WTC11 (cell line): ENCODE measurements around the gene BCL11A. TPM values are rescaled to one million over a fixed set of nuclear protein-coding genes. Genes with fewer than 3 reads are reported as not detected.
A peak's percentile ranks its signal among the peaks of the same experiment; 100 is the strongest.

Source experiments
- ATAC-seq: fragments of 200-7000 bp; cut with Tn5 transposase; 2 replicates; pipeline ENCODE4 v1.10.0; 2021; ENCODE audit warnings: mild to moderate bottlenecking, moderate library complexity
- CTCF ChIA-PET: fragments of 300-600 bp; sonication (Branson Sonifier 250); formaldehyde crosslinking; loops from one replicate; lab custom pipeline; 2021; ENCODE audit warnings: antibody characterized with exemption; lab: Charles Lee
- POLR2A ChIA-PET: fragments of 350-600 bp; sonication (Branson Sonifier 250); formaldehyde crosslinking; loops from one replicate; lab custom pipeline; 2021; ENCODE audit warnings: antibody characterized with exemption; lab: Charles Lee
- DNase-seq: peaks from one replicate; pipeline ENCODE4 v3.0.0; 2021; ENCODE audit warnings: low spot score
- H3K27ac Mint-ChIP-seq: 2 replicates; pipeline ENCODE4 v1.8.0; 2021; ENCODE audit warnings: mixed read lengths
- H3K27me3 Mint-ChIP-seq: 2 replicates; pipeline ENCODE4 v1.8.0; 2021; ENCODE audit warnings: low read depth, mild to moderate bottlenecking, moderate library complexity, mixed read lengths
- H3K36me3 Mint-ChIP-seq: 2 replicates; pipeline ENCODE4 v1.8.0; 2021; ENCODE audit warnings: mixed read lengths
- H3K4me1 Mint-ChIP-seq: 2 replicates; pipeline ENCODE4 v1.8.0; 2022; ENCODE audit warnings: mixed read lengths
- H3K4me3 Mint-ChIP-seq: 2 replicates; pipeline ENCODE4 v1.8.0; 2021; ENCODE audit warnings: mild to moderate bottlenecking, moderate library complexity, mixed read lengths
- H3K9me3 Mint-ChIP-seq: 2 replicates; pipeline ENCODE4 v1.8.0; 2021; ENCODE audit warnings: mixed read lengths
- CBFB ChIP-seq: sonication (generic); formaldehyde crosslinking; IDR thresholded peaks from 2 replicates; pipeline ENCODE4 v1.8.1; 2022; ENCODE audit warnings: mild to moderate bottlenecking, low read depth, missing genetic modification reagents
- ETV6 ChIP-seq: sonication (generic); formaldehyde crosslinking; IDR thresholded peaks from 2 replicates; pipeline ENCODE4 v1.8.1; 2022; ENCODE audit warnings: mild to moderate bottlenecking, missing genetic modification reagents
- FOXJ3 ChIP-seq: sonication (generic); formaldehyde crosslinking; IDR thresholded peaks from 2 replicates; pipeline ENCODE4 v1.9.0; 2021; ENCODE audit warnings: missing genetic modification reagents, mild to moderate bottlenecking, borderline replicate concordance
- TCF7 ChIP-seq: sonication (generic); formaldehyde crosslinking; IDR thresholded peaks from 2 replicates; pipeline ENCODE4 v1.8.0; 2022; ENCODE audit warnings: mild to moderate bottlenecking, low read depth, missing genetic modification reagents, moderate library complexity
- ZNF121 ChIP-seq: sonication (generic); formaldehyde crosslinking; IDR thresholded peaks from 2 replicates; pipeline ENCODE4 v1.8.0; 2023; ENCODE audit warnings: missing genetic modification reagents
- ZNF219 ChIP-seq: sonication (generic); formaldehyde crosslinking; IDR thresholded peaks from 2 replicates; pipeline ENCODE4 v1.8.0; 2023; ENCODE audit warnings: missing genetic modification reagents, mild to moderate bottlenecking, borderline replicate concordance
- ZNF263 ChIP-seq: sonication (generic); formaldehyde crosslinking; IDR thresholded peaks from 2 replicates; pipeline ENCODE4 v1.8.1; 2022; ENCODE audit warnings: low read depth, mild to moderate bottlenecking, moderate library complexity, missing genetic modification reagents
- ZNF416 ChIP-seq: fragments of 250-450 bp; sonication (Bioruptor Pico); IDR thresholded peaks from 2 replicates; pipeline ENCODE4 v1.9.0; 2021; ENCODE audit warnings: mild to moderate bottlenecking, inconsistent platforms
- ZNF423 ChIP-seq: fragments of 250-450 bp; sonication (Bioruptor Pico); IDR thresholded peaks from 2 replicates; pipeline ENCODE4 v2.1.2; 2022; ENCODE audit warnings: mild to moderate bottlenecking, moderate library complexity
- total RNA-seq: library from RNA; stranded (reverse); gene quantifications from 3 replicates; pipeline ENCODE4 v1.2.3, GENCODE V29; 2021
- TF ChIP-seq, protein P1 (sequence below): sonication (generic); formaldehyde crosslinking; IDR thresholded peaks from 2 replicates; pipeline ENCODE4 v1.8.1; 2023; ENCODE audit warnings: mild to moderate bottlenecking, missing genetic modification reagents
- TF ChIP-seq, protein P2 (sequence below): fragments of 250-450 bp; sonication (Bioruptor Pico); conservative IDR thresholded peaks from 2 replicates; pipeline ENCODE4 v1.9.0; 2021; ENCODE audit warnings: mild to moderate bottlenecking
- TF ChIP-seq, protein P3 (sequence below): sonication (generic); formaldehyde crosslinking; IDR thresholded peaks from 2 replicates; pipeline ENCODE4 v1.8.1; 2023; ENCODE audit warnings: mild to moderate bottlenecking, missing genetic modification reagents, moderate library complexity
- TF ChIP-seq, protein P4 (sequence below): sonication (generic); formaldehyde crosslinking; IDR thresholded peaks from 2 replicates; pipeline ENCODE4 v1.8.1; 2023; ENCODE audit warnings: mild to moderate bottlenecking, moderate library complexity, missing genetic modification reagents
- TF ChIP-seq, protein P5 (sequence below): sonication (generic); formaldehyde crosslinking; IDR thresholded peaks from 2 replicates; pipeline ENCODE4 v1.8.1; 2022; ENCODE audit warnings: low read depth, missing genetic modification reagents, borderline replicate concordance
- TF ChIP-seq, protein P6 (sequence below): sonication (generic); formaldehyde crosslinking; IDR thresholded peaks from 2 replicates; pipeline ENCODE4 v1.8.0; 2022; ENCODE audit warnings: mild to moderate bottlenecking, missing genetic modification reagents
- TF ChIP-seq, protein P7 (sequence below): fragments of 250-450 bp; sonication (Bioruptor Pico); IDR thresholded peaks from 2 replicates; pipeline ENCODE4 v1.9.0; 2021; ENCODE audit warnings: mild to moderate bottlenecking, borderline replicate concordance

The BCL11A gene
- total RNA-seq, 1 experiment from 2014 or later: 53.2 TPM

DNA sequence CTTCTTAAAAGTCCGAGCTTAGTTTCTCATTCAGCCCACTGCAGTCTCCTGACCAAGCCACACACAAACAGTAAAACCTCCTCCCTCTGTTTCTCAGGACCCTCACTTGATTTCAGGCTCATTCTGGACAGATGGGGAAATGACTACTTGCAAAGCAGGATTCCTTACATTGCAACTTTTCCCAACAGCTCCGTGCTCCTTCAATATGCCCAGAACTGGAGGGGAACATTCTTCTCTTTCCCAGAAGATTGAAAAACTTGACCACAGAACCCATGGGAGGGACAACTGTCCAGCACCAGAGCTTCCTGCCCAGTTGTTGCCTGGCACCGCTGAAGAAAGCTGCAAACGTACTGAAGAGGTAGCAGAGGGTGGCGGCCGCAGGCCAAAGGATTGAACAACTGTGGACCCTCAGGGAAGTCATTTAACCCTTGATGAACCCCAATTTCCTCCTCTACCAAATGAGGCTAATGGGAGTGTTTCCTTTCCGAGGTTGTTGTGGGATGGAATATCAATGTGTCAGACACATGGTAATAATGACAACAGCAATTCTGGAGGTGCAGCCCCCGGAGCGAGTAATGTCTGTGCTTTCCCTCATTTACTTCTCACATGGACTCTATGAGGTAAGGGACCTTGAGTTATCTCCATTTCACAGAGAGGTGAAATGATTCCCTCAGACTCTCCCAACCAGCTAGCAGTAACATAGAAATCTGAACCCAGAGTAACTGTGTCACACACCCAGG is 25.0 kb downstream of the BCL11A start:
- ChIA-PET POLR2A (interaction anchor here (0.6 kb wide), 1 partner anchor 57 kb away, joined by 3 read pairs; no protein-coding TSS in a partner anchor), CTCF (interaction anchor here (1.0 kb wide), 1 partner anchor 21 kb away, joined by 4 read pairs; no protein-coding TSS in a partner anchor)
- Mint-ChIP-seq H3K27me3 (no peaks in the 10 kb centered on the region), H3K4me3 (no peak overlapping the region), H3K27ac (peak overlapping the region; percentile 21), H3K36me3 (peaks cover 15% of the 10 kb centered on the region), H3K4me1 (peaks cover 92% of the 10 kb centered on the region), H3K9me3 (no peaks in the 10 kb centered on the region)
- ATAC-seq (no peak), DNase-seq (no peak)
- TF ChIP-seq TCF7 (CRISPR knock-in tag) (no peak), ZNF263 (no peak), FOXJ3 (CRISPR knock-in tag) (no peak), ZNF219 (no peak), ZNF423 (CRISPR knock-in tag) (no peak), ZNF121 (CRISPR knock-in tag) (no peak), CBFB (CRISPR knock-in tag) (no peak)
- TF ChIP-seq, protein P1, sequence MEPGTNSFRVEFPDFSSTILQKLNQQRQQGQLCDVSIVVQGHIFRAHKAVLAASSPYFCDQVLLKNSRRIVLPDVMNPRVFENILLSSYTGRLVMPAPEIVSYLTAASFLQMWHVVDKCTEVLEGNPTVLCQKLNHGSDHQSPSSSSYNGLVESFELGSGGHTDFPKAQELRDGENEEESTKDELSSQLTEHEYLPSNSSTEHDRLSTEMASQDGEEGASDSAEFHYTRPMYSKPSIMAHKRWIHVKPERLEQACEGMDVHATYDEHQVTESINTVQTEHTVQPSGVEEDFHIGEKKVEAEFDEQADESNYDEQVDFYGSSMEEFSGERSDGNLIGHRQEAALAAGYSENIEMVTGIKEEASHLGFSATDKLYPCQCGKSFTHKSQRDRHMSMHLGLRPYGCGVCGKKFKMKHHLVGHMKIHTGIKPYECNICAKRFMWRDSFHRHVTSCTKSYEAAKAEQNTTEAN (CRISPR knock-in tag): no peak
- TF ChIP-seq, protein P2, sequence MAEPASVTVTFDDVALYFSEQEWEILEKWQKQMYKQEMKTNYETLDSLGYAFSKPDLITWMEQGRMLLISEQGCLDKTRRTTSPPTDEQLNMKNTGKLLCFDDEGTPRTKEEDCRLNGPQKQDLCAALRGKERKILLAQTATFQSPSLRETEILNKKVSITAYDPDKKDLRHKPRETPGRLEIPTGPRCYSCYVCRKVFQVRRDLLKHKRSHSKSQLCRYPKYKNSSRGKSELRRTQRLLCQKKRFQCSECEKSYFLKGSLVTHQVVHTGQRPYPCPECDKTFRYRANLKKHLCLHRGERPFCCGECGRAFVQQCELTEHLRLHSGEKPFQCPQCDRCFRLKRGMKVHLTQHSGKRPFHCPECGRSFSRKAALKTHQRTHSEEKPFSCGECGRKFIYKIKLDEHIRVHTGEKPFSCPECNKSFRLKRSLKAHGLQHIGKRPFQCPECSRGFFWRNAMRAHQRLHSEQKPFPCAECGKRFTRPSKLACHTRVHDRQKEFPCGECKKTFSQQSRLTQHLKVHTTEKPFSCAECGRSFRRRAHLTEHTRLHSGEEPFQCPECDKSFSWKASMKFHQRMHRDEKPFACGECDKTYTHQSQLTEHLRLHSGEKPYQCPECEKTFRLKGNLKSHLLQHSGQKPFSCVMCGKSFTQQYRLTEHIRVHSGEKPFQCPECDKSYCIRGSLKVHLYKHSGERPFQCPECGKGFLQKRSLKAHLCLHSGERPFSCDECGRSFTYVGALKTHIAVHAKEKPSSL: no peak
- TF ChIP-seq, protein P3, sequence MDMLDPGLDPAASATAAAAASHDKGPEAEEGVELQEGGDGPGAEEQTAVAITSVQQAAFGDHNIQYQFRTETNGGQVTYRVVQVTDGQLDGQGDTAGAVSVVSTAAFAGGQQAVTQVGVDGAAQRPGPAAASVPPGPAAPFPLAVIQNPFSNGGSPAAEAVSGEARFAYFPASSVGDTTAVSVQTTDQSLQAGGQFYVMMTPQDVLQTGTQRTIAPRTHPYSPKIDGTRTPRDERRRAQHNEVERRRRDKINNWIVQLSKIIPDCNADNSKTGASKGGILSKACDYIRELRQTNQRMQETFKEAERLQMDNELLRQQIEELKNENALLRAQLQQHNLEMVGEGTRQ (CRISPR knock-in tag): no peak
- TF ChIP-seq, protein P4, sequence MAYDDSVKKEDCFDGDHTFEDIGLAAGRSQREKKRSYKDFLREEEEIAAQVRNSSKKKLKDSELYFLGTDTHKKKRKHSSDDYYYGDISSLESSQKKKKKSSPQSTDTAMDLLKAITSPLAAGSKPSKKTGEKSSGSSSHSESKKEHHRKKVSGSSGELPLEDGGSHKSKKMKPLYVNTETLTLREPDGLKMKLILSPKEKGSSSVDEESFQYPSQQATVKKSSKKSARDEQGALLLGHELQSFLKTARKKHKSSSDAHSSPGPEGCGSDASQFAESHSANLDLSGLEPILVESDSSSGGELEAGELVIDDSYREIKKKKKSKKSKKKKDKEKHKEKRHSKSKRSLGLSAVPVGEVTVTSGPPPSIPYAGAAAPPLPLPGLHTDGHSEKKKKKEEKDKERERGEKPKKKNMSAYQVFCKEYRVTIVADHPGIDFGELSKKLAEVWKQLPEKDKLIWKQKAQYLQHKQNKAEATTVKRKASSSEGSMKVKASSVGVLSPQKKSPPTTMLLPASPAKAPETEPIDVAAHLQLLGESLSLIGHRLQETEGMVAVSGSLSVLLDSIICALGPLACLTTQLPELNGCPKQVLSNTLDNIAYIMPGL (CRISPR knock-in tag): no peak
- TF ChIP-seq, protein P5, sequence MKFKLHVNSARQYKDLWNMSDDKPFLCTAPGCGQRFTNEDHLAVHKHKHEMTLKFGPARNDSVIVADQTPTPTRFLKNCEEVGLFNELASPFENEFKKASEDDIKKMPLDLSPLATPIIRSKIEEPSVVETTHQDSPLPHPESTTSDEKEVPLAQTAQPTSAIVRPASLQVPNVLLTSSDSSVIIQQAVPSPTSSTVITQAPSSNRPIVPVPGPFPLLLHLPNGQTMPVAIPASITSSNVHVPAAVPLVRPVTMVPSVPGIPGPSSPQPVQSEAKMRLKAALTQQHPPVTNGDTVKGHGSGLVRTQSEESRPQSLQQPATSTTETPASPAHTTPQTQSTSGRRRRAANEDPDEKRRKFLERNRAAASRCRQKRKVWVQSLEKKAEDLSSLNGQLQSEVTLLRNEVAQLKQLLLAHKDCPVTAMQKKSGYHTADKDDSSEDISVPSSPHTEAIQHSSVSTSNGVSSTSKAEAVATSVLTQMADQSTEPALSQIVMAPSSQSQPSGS (CRISPR knock-in tag): no peak
- TF ChIP-seq, protein P6, sequence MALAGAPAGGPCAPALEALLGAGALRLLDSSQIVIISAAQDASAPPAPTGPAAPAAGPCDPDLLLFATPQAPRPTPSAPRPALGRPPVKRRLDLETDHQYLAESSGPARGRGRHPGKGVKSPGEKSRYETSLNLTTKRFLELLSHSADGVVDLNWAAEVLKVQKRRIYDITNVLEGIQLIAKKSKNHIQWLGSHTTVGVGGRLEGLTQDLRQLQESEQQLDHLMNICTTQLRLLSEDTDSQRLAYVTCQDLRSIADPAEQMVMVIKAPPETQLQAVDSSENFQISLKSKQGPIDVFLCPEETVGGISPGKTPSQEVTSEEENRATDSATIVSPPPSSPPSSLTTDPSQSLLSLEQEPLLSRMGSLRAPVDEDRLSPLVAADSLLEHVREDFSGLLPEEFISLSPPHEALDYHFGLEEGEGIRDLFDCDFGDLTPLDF (CRISPR knock-in tag): no peak

DNA sequence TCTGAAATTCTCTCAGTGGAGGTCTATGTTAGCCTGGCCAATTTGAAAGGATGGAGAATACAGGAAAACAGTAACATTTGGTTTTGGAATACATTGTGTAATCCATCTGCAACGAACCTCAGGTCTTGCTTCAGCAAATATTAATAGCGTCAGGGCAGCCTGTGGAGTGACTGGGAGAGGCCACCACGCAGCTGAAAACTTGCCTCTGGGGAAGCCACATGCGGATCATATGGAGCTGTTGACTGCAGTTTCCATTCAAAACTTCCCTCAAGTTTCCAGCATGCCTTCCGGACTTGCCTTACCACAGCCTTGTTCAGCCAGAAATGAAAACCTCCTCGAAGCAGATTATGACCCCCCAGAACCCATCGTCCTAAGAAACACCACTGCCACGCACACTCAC is 25.7 kb downstream of the BCL11A start:
- Mint-ChIP-seq H3K9me3 (no peaks in the 10 kb centered on the region), H3K4me3 (no peak overlapping the region), H3K4me1 (peaks cover 91% of the 10 kb centered on the region), H3K27me3 (no peaks in the 10 kb centered on the region), H3K36me3 (peaks cover 15% of the 10 kb centered on the region), H3K27ac (peak overlapping the region; percentile 21)
- CTCF ChIA-PET: interaction anchor here (1.0 kb wide), 1 partner anchor 22 kb away, joined by 4 read pairs; no protein-coding TSS in a partner anchor
- ATAC-seq: no peak
- no peak for DNase-seq
- POLR2A ChIA-PET: interaction anchor here (0.6 kb wide), 1 partner anchor 58 kb away, joined by 3 read pairs; no protein-coding TSS in a partner anchor
- TF ChIP-seq ETV6 (CRISPR knock-in tag): no peak
- TF ChIP-seq, protein P7, sequence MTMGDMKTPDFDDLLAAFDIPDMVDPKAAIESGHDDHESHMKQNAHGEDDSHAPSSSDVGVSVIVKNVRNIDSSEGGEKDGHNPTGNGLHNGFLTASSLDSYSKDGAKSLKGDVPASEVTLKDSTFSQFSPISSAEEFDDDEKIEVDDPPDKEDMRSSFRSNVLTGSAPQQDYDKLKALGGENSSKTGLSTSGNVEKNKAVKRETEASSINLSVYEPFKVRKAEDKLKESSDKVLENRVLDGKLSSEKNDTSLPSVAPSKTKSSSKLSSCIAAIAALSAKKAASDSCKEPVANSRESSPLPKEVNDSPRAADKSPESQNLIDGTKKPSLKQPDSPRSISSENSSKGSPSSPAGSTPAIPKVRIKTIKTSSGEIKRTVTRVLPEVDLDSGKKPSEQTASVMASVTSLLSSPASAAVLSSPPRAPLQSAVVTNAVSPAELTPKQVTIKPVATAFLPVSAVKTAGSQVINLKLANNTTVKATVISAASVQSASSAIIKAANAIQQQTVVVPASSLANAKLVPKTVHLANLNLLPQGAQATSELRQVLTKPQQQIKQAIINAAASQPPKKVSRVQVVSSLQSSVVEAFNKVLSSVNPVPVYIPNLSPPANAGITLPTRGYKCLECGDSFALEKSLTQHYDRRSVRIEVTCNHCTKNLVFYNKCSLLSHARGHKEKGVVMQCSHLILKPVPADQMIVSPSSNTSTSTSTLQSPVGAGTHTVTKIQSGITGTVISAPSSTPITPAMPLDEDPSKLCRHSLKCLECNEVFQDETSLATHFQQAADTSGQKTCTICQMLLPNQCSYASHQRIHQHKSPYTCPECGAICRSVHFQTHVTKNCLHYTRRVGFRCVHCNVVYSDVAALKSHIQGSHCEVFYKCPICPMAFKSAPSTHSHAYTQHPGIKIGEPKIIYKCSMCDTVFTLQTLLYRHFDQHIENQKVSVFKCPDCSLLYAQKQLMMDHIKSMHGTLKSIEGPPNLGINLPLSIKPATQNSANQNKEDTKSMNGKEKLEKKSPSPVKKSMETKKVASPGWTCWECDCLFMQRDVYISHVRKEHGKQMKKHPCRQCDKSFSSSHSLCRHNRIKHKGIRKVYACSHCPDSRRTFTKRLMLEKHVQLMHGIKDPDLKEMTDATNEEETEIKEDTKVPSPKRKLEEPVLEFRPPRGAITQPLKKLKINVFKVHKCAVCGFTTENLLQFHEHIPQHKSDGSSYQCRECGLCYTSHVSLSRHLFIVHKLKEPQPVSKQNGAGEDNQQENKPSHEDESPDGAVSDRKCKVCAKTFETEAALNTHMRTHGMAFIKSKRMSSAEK: no peak
- TF ChIP-seq, protein P6 (CRISPR knock-in tag): no peak
- no peak for TF ChIP-seq ZNF416 (CRISPR knock-in tag)
